ENCODE results near the gene ISCU.

Gene ISCU

GRCh38 chr12:108604208-108604941 lies 42.0 kb downstream of the ISCU start:
- Histone ChIP-seq H3K9me3 (ENCODE audit: control insufficient read depth in 2 of 2, low read length in 2 of 2) (no peaks in the 10 kb centered on the region), H3K9ac (ENCODE audit: low read depth in 1 of 2, low read length in 2 of 2) (no peak overlapping the region), H3K27me3 (ENCODE audit: control insufficient read depth in 2 of 2, insufficient read depth in 2 of 2, low read length in 2 of 2) (no peaks in the 10 kb centered on the region), H3K4me1 (ENCODE audit: control insufficient read depth in 2 of 2, insufficient read depth in 2 of 2, low read length in 2 of 2) (no peaks in the 10 kb centered on the region), H3K27ac (ENCODE audit: low read depth in 2 of 2, low read length in 2 of 2) (no peak overlapping the region), H3K4me3 (ENCODE audit: low read length in 2 of 2) (no peak overlapping the region), H3K36me3 (ENCODE audit: control insufficient read depth in 2 of 2, insufficient read depth in 2 of 2, low read length in 2 of 2) (no peaks in the 10 kb centered on the region)

GRCh38 chr12:108605000-108605689 lies 42.7 kb downstream of the ISCU start:
- no peaks in the 10 kb centered on the region for H3K9me3 ChIP-seq (ENCODE audit: control insufficient read depth in 2 of 2, low read length in 2 of 2)
- H3K36me3 ChIP-seq (ENCODE audit: control insufficient read depth in 2 of 2, insufficient read depth in 2 of 2, low read length in 2 of 2) = no peaks in the 10 kb centered on the region
- H3K27ac ChIP-seq (ENCODE audit: low read depth in 2 of 2, low read length in 2 of 2) = no peak overlapping the region
- no peaks in the 10 kb centered on the region for H3K27me3 ChIP-seq (ENCODE audit: control insufficient read depth in 2 of 2, insufficient read depth in 2 of 2, low read length in 2 of 2)
- no peak overlapping the region for H3K9ac ChIP-seq (ENCODE audit: low read depth in 1 of 2, low read length in 2 of 2)
- no peaks in the 10 kb centered on the region for H3K4me1 ChIP-seq (ENCODE audit: control insufficient read depth in 2 of 2, insufficient read depth in 2 of 2, low read length in 2 of 2)
- no peak overlapping the region for H3K4me3 ChIP-seq (ENCODE audit: low read length in 2 of 2)

GRCh38 chr12:108605690-108606406 lies 43.5 kb downstream of the ISCU start:
- Histone ChIP-seq H3K4me1 (ENCODE audit: control insufficient read depth in 2 of 2, insufficient read depth in 2 of 2, low read length in 2 of 2) (no peaks in the 10 kb centered on the region), H3K36me3 (ENCODE audit: control insufficient read depth in 2 of 2, insufficient read depth in 2 of 2, low read length in 2 of 2) (no peaks in the 10 kb centered on the region), H3K27ac (ENCODE audit: low read depth in 2 of 2, low read length in 2 of 2) (no peak overlapping the region), H3K9me3 (ENCODE audit: control insufficient read depth in 2 of 2, low read length in 2 of 2) (no peaks in the 10 kb centered on the region), H3K9ac (ENCODE audit: low read depth in 1 of 2, low read length in 2 of 2) (no peak overlapping the region), H3K4me3 (ENCODE audit: low read length in 2 of 2) (no peak overlapping the region), H3K27me3 (ENCODE audit: control insufficient read depth in 2 of 2, insufficient read depth in 2 of 2, low read length in 2 of 2) (no peaks in the 10 kb centered on the region)

- Histone ChIP-seq H3K9ac (ENCODE audit: low read depth in 1 of 2, low read length in 2 of 2) (no peak overlapping the region), H3K4me3 (ENCODE audit: low read length in 2 of 2) (no peak overlapping the region), H3K9me3 (ENCODE audit: control insufficient read depth in 2 of 2, low read length in 2 of 2) (no peaks in the 10 kb centered on the region), H3K4me1 (ENCODE audit: control insufficient read depth in 2 of 2, insufficient read depth in 2 of 2, low read length in 2 of 2) (no peaks in the 10 kb centered on the region), H3K27ac (ENCODE audit: low read depth in 2 of 2, low read length in 2 of 2) (no peak overlapping the region), H3K36me3 (ENCODE audit: control insufficient read depth in 2 of 2, insufficient read depth in 2 of 2, low read length in 2 of 2) (no peaks in the 10 kb centered on the region), H3K27me3 (ENCODE audit: control insufficient read depth in 2 of 2, insufficient read depth in 2 of 2, low read length in 2 of 2) (no peaks in the 10 kb centered on the region)
These were observed 44.1 kb downstream of the ISCU start for GRCh38 chr12:108606492-108606891.

- no peak overlapping the region for H3K4me3 ChIP-seq (ENCODE audit: low read length in 2 of 2)
- no peak overlapping the region for H3K27ac ChIP-seq (ENCODE audit: low read depth in 2 of 2, low read length in 2 of 2)
- peaks cover 0 to 2% of the 10 kb centered on the region in 2 donors for H3K4me1 ChIP-seq (ENCODE audit: control insufficient read depth in 2 of 2, insufficient read depth in 2 of 2, low read length in 2 of 2)
- H3K9me3 ChIP-seq (ENCODE audit: control insufficient read depth in 2 of 2, low read length in 2 of 2) = no peaks in the 10 kb centered on the region
- no peaks in the 10 kb centered on the region for H3K36me3 ChIP-seq (ENCODE audit: control insufficient read depth in 2 of 2, insufficient read depth in 2 of 2, low read length in 2 of 2)
- H3K27me3 ChIP-seq (ENCODE audit: control insufficient read depth in 2 of 2, insufficient read depth in 2 of 2, low read length in 2 of 2) = no peaks in the 10 kb centered on the region
- H3K9ac ChIP-seq (ENCODE audit: low read depth in 1 of 2, low read length in 2 of 2) = no peak overlapping the region
These were observed 45.7 kb downstream of the ISCU start for GRCh38 chr12:108607981-108608600.

GRCh38 chr12:108608616-108609015 lies 46.2 kb downstream of the ISCU start:
- no peaks in the 10 kb centered on the region for H3K27me3 ChIP-seq (ENCODE audit: control insufficient read depth in 2 of 2, insufficient read depth in 2 of 2, low read length in 2 of 2)
- H3K9ac ChIP-seq (ENCODE audit: low read depth in 1 of 2, low read length in 2 of 2) = no peak overlapping the region
- H3K27ac ChIP-seq (ENCODE audit: low read depth in 2 of 2, low read length in 2 of 2) = no peak overlapping the region
- no peak overlapping the region for H3K4me3 ChIP-seq (ENCODE audit: low read length in 2 of 2)
- H3K36me3 ChIP-seq (ENCODE audit: control insufficient read depth in 2 of 2, insufficient read depth in 2 of 2, low read length in 2 of 2) = no peaks in the 10 kb centered on the region
- H3K9me3 ChIP-seq (ENCODE audit: control insufficient read depth in 2 of 2, low read length in 2 of 2) = no peaks in the 10 kb centered on the region
- peaks cover 0 to 2% of the 10 kb centered on the region in 2 donors for H3K4me1 ChIP-seq (ENCODE audit: control insufficient read depth in 2 of 2, insufficient read depth in 2 of 2, low read length in 2 of 2)

- Histone ChIP-seq H3K27ac (ENCODE audit: low read depth in 2 of 2, low read length in 2 of 2) (peak overlapping the region; percentile 10 to 23), H3K36me3 (ENCODE audit: control insufficient read depth in 2 of 2, insufficient read depth in 2 of 2, low read length in 2 of 2) (no peaks in the 10 kb centered on the region), H3K9me3 (ENCODE audit: control insufficient read depth in 2 of 2, low read length in 2 of 2) (no peaks in the 10 kb centered on the region), H3K9ac (ENCODE audit: low read depth in 1 of 2, low read length in 2 of 2) (no peak overlapping the region), H3K4me1 (ENCODE audit: control insufficient read depth in 2 of 2, insufficient read depth in 2 of 2, low read length in 2 of 2) (peaks cover 0 to 2% of the 10 kb centered on the region in 2 donors), H3K27me3 (ENCODE audit: control insufficient read depth in 2 of 2, insufficient read depth in 2 of 2, low read length in 2 of 2) (no peaks in the 10 kb centered on the region), H3K4me3 (ENCODE audit: low read length in 2 of 2) (no peak overlapping the region)
These were observed 47.3 kb downstream of the ISCU start for GRCh38 chr12:108609537-108610335.

GRCh38 chr12:108610336-108610815 lies 48.0 kb downstream of the ISCU start:
- no peak overlapping the region for H3K9ac ChIP-seq (ENCODE audit: low read depth in 1 of 2, low read length in 2 of 2)
- H3K36me3 ChIP-seq (ENCODE audit: control insufficient read depth in 2 of 2, insufficient read depth in 2 of 2, low read length in 2 of 2) = no peaks in the 10 kb centered on the region
- no peak overlapping the region for H3K4me3 ChIP-seq (ENCODE audit: low read length in 2 of 2)
- H3K4me1 ChIP-seq (ENCODE audit: control insufficient read depth in 2 of 2, insufficient read depth in 2 of 2, low read length in 2 of 2) = peaks cover 0 to 2% of the 10 kb centered on the region in 2 donors
- peak overlapping the region; percentile 10 to 23 for H3K27ac ChIP-seq (ENCODE audit: low read depth in 2 of 2, low read length in 2 of 2)
- H3K27me3 ChIP-seq (ENCODE audit: control insufficient read depth in 2 of 2, insufficient read depth in 2 of 2, low read length in 2 of 2) = no peaks in the 10 kb centered on the region
- H3K9me3 ChIP-seq (ENCODE audit: control insufficient read depth in 2 of 2, low read length in 2 of 2) = no peaks in the 10 kb centered on the region

GRCh38 chr12:108610856-108611605 lies 48.6 kb downstream of the ISCU start:
- no peaks in the 10 kb centered on the region for H3K27me3 ChIP-seq (ENCODE audit: control insufficient read depth in 2 of 2, insufficient read depth in 2 of 2, low read length in 2 of 2)
- H3K9me3 ChIP-seq (ENCODE audit: control insufficient read depth in 2 of 2, low read length in 2 of 2) = peaks cover 0 to 3% of the 10 kb centered on the region in 2 donors
- H3K4me1 ChIP-seq (ENCODE audit: control insufficient read depth in 2 of 2, insufficient read depth in 2 of 2, low read length in 2 of 2) = peaks cover 0 to 2% of the 10 kb centered on the region in 2 donors
- H3K9ac ChIP-seq (ENCODE audit: low read depth in 1 of 2, low read length in 2 of 2) = no peak overlapping the region
- H3K36me3 ChIP-seq (ENCODE audit: control insufficient read depth in 2 of 2, insufficient read depth in 2 of 2, low read length in 2 of 2) = no peaks in the 10 kb centered on the region
- H3K27ac ChIP-seq (ENCODE audit: low read depth in 2 of 2, low read length in 2 of 2) = no peak overlapping the region
- no peak overlapping the region for H3K4me3 ChIP-seq (ENCODE audit: low read length in 2 of 2)

Measured in mucosa of rectum (tissue), 2 donors.